Right renal cortex interstitium (tissue), 3 donors: ENCODE results near the gene CLUH. TPM values are rescaled to one million over a fixed set of nuclear protein-coding genes. Genes with fewer than 3 reads are reported as not detected.

Experiments
- DNase-seq, 3 donors: peaks; one replicate each; pipeline ENCODE4 v3.0.0-alpha.2; 2013; ENCODE audit warnings: low read depth in 3 of 3, low spot score in 2 of 3
- polyA plus RNA-seq, 3 donors: library from polyadenylated mRNA; unstranded; fragments of 120-200 nt; gene quantifications; one replicate each; pipeline ENCODE4 v1.2.1, GENCODE V29; 2013; ENCODE audit not compliant: insufficient read length in 3 of 3

Gene CLUH
- polyA plus RNA-seq, 3 donors = 37.0 to 46.0 (median 44.8) TPM

GRCh38 chr17:2719861-2720260 is 8.3 kb upstream of the CLUH start:
- DNase-seq = no peak

GRCh38 chr17:2718150-2718938 is 6.8 kb upstream of the CLUH start:
- DNase-seq = no peak

GRCh38 chr17:2716649-2717048 is 5.1 kb upstream of the CLUH start:
- DNase-seq = no peak

GRCh38 chr17:2713881-2714280 is 2.3 kb upstream of the CLUH start:
- DNase-seq = no peak

- DNase-seq = no peak
These were observed 908 bp upstream of the CLUH start for GRCh38 chr17:2712300-2713043.

- no peak for DNase-seq
These were observed 559 bp downstream of the CLUH start for GRCh38 chr17:2710803-2711607.

- no peak for DNase-seq
These were observed 1.3 kb downstream of the CLUH start for GRCh38 chr17:2710071-2710802.

GRCh38 chr17:2709183-2709661 is 2.3 kb downstream of the CLUH start:
- no peak for DNase-seq

GRCh38 chr17:2708585-2709182 is 2.9 kb downstream of the CLUH start:
- no peak for DNase-seq

- DNase-seq = no peak
These were observed 3.6 kb downstream of the CLUH start for GRCh38 chr17:2707721-2708584.

GRCh38 chr17:2706911-2707510 is 4.6 kb downstream of the CLUH start:
- no peak for DNase-seq

- DNase-seq = no peak
These were observed 5.4 kb downstream of the CLUH start for GRCh38 chr17:2705888-2706795.

GRCh38 chr17:2705263-2705662 is 6.3 kb downstream of the CLUH start:
- DNase-seq = no peak

GRCh38 chr17:2704890-2705248 is 6.7 kb downstream of the CLUH start:
- no peak for DNase-seq

GRCh38 chr17:2704031-2704889 is 7.3 kb downstream of the CLUH start:
- DNase-seq = no peak

GRCh38 chr17:2703606-2704005 is 8.0 kb downstream of the CLUH start:
- DNase-seq = no peak

- no peak for DNase-seq
These were observed 8.4 kb downstream of the CLUH start for GRCh38 chr17:2703181-2703580.
